Heart right ventricle (tissue), 16 donors: ENCODE results near the gene NELFB. TPM values are rescaled to one million over a fixed set of nuclear protein-coding genes. Genes with fewer than 3 reads are reported as not detected.

Experiments used
- ATAC-seq, 8 donors: fragments of 200-7000 bp; cut with Tn5 transposase; one replicate each; pipeline ENCODE4 v1.9.1; 2020; ENCODE audit warnings: mild to moderate bottlenecking in 8 of 8, moderate library complexity in 8 of 8, moderate number of reproducible peaks in 1 of 8
- DNase-seq, 2 donors: peaks; one replicate each; pipeline ENCODE4 v3.0.0-alpha.2; 2020
- H3K27ac ChIP-seq, 10 donors: fragments of 200-600 bp; sonication (generic) in 2 of 10; one replicate each; pipeline versions ENCODE4 v1.5.0 to v1.8.0; 2020 to 2022; ENCODE audit warnings: mild to moderate bottlenecking in 3 of 10
- H3K27me3 ChIP-seq, 7 donors: fragments of 200-600 bp; one replicate each; pipeline ENCODE4 v1.8.0; 2021 to 2022; ENCODE audit warnings: mild to moderate bottlenecking in 2 of 7
- H3K36me3 ChIP-seq, 9 donors: fragments of 200-600 bp; sonication (generic) in 1 of 9; one replicate each; pipeline versions ENCODE4 v1.5.0 to v1.8.0; 2020 to 2022; ENCODE audit warnings: mild to moderate bottlenecking in 2 of 9
- H3K4me1 ChIP-seq, 9 donors: fragments of 200-600 bp; sonication (generic) in 1 of 9; one replicate each; pipeline versions ENCODE4 v1.5.0 to v1.8.0; 2020 to 2022; ENCODE audit warnings: mild to moderate bottlenecking in 4 of 9
- H3K4me3 ChIP-seq, 10 donors: fragments of 200-600 bp; sonication (generic) in 2 of 10; one replicate each; pipeline versions ENCODE4 v1.5.0 to v1.8.0; 2020 to 2022; ENCODE audit warnings: mild to moderate bottlenecking in 7 of 10, moderate library complexity in 2 of 10
- H3K9me3 ChIP-seq, 11 donors: fragments of 200-600 bp in 10 of 11; sonication (generic) in 2 of 11; one replicate each; pipeline versions ENCODE4 v1.5.0 to v1.8.0; 2013 to 2022; ENCODE audit warnings: mild to moderate bottlenecking in 2 of 11, control low read depth in 1 of 11, moderate library complexity in 1 of 11
- WGBS, 2 donors: extraction: QIAGEN DNeasy Blood & Tissue Kit; methylation state at CpG; one replicate each; pipeline ENCODE4 v1.1.7; 2013; ENCODE audit warnings: inconsistent platforms in 1 of 2; 5-methylcytosine and 5-hydroxymethylcytosine counted together
- intact Hi-C, 10 donors: fragments of 100-400 bp; cut with DNase I; formaldehyde crosslinking; loops; one replicate each; pipeline versions ENCODE4 v1.11.1 to v1.14.2; 2022
- polyA plus RNA-seq, 2 donors: library from polyadenylated mRNA; stranded (reverse); fragments of 200-250 nt; gene quantifications; one replicate each; pipeline ENCODE4 v1.2.3, GENCODE V29; 2013
- total RNA-seq, 10 donors: library from RNA; stranded (reverse); fragmentation: NEBNext Ultra II Directional in 3 of 10; extraction: Animal tissue kit (Norgen Biotek cat#: 25700) in 3 of 10; gene quantifications; one replicate each; pipeline versions ENCODE4 v1.2.1 to v1.2.4, GENCODE V29; 2021 to 2023
- TF ChIP-seq, protein P1 (sequence below), 9 donors: fragments of 200-600 bp; sonication (generic) in 2 of 9; IDR thresholded peaks; one replicate each; pipeline versions ENCODE4 v1.5.0 to v1.8.0; 2021 to 2022; ENCODE audit warnings: antibody characterized with exemption in 9 of 9, mild to moderate bottlenecking in 5 of 9, moderate library complexity in 1 of 9
- donor health status: Arrhythmogenic right ventricular cardiomyopathy.
- donor health status: ischemic (EF 13 %, LVEDD 7.1; RV severe dilation, severe dysfunction).
- donor health status: healthy with polysubstance abuse.
- donor health status: DM: no; HTN: yes; CAD: no.
- donor health status: DM: no; HTN: no; CAD: no.
- donor health status: ischemic (EF 25% LVEDD 6.9; RV normal size, moderate dysfunction).
- donor health status: ischemic (EF 25% LVEDD 5.7; RV mildly dilated, moderate dysfunction).
- donor health status: healthy.
- donor health status: DM: yes; HTN: yes; CAD: no.
- donor health status: Ischemic cardiomyopathy.
- donor health status: ischemic (EF 35%, LVEDD 5.7; RV mildly dilated, moderate dysfunction).
- donor health status: nonischemic (EF 11% LVEDD 7.7; RV severe dilation, severe dysfunction).
- donor health status: DM: yes; HTN: yes; CAD: no.
- donor health status: PGD.
- donor health status: ischemic (EF 29% LVEDD 5.4; RV normal size, mild dysfunction).
- donor health status: nonischemic (EF 23%, LVEDD 6.1; RV moderate dilation, normal function).

Gene NELFB
- total and polyA plus RNA-seq, 12 donors = 31.5 to 52.9 (median 39.2) TPM

DNA sequence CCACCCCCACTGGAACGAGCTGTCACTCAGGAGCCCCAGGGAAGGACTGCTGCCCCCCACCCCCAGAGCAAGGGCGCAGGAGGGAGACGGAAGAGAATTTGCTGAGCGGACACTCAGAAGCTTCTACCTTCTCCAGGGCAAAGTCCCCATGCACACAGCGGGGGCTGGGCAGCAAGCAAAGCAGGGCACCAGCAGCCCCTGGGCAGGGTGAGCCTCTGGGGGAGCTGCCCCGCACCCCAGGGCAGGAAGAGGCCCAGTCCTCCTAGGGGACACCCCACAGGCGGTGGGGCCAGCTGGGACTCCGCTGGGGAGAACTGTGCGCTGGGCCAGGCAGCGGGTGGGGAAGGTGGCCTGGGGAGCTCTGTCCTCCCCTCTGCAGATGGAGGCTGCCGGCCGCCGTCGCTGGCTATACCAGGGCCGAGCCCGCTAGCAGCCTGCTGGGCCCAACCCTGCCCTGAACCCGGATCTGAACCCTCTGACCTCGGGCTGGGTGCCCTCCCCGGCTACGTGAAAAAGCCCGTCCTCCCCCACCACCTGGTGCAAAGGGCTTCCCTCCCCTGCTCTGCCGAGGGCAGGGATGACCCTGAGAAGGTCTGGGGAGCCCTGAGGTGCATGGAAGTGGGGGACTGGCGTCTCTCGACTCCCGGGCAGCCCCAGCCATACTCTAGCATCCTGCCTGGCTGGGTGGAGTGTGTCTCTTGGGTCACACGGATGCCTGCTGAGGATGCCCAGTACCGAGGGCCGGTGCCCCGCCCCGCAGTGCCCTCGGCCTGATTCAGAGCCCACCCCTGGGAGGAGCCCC is 25.0 kb upstream of the NELFB start:
- intact Hi-C loops = loop anchor here in 8 of 10 donors (2.0 to 10.0 kb wide), 7 partner anchors 38 to 445 kb away; partner anchors contain the start of genes ANAPC2 (in 1 of the 8) and SSNA1 (in 1 of the 8)
- H3K36me3 ChIP-seq = no peaks in the 10 kb centered on the region
- TF ChIP-seq, protein P1, sequence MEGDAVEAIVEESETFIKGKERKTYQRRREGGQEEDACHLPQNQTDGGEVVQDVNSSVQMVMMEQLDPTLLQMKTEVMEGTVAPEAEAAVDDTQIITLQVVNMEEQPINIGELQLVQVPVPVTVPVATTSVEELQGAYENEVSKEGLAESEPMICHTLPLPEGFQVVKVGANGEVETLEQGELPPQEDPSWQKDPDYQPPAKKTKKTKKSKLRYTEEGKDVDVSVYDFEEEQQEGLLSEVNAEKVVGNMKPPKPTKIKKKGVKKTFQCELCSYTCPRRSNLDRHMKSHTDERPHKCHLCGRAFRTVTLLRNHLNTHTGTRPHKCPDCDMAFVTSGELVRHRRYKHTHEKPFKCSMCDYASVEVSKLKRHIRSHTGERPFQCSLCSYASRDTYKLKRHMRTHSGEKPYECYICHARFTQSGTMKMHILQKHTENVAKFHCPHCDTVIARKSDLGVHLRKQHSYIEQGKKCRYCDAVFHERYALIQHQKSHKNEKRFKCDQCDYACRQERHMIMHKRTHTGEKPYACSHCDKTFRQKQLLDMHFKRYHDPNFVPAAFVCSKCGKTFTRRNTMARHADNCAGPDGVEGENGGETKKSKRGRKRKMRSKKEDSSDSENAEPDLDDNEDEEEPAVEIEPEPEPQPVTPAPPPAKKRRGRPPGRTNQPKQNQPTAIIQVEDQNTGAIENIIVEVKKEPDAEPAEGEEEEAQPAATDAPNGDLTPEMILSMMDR (IDR thresholded peaks at IDR 0.05) = no peak
- H3K27me3 ChIP-seq = peaks cover 16 to 67% (median 63%) of the 10 kb centered on the region in 7 donors
- no peaks in the 10 kb centered on the region for H3K9me3 ChIP-seq
- WGBS, 2 donors = 63 to 64% methylated on average over 25 to 31 of the region's 31 CpGs
- H3K4me1 ChIP-seq = peaks cover 0 to 7% (median 0%) of the 10 kb centered on the region in 9 donors
- H3K27ac ChIP-seq = no peak overlapping the region
- ATAC-seq (no peak), DNase-seq (no peak)
- H3K4me3 ChIP-seq = no peak overlapping the region

DNA sequence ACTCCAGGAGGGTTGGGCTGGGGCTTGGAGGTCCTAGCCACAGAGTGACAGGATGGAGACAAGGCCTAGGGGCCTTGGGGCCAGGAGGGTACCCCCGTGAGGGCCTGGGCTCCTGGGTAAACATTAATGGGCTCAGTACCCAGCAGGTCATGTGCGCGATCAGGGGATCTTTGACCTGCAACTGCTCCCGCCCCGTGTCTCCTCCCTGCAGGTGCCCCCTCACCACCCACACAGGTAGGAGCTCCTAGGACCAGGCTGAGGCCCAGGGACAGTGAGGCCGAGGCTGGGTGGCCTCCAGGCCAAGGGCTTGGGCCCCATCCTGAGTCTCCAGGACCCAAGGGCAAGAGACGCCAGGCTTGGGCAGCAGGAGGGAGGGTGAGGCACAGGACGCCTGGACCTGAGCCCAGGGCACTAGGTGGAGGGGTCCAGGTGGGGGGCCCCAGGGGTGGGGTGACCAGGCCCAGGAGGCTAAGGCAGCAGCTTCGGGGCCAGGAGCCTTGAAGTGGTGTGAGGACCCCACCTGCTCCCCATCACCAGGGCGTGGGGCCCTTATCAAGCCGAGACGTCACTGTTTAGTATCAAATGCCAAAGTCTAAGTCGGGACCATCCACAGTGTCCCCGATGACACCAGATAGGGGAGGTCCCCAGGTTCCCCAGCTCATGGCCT is 24.3 kb upstream of the NELFB start, which contains the start of gene SLC34A3:
TSS of gene SLC34A3 (plus strand) at position 197 of the 667 bp plus-strand sequence. CDS start 802 bp downstream, outside the sequence.
- ATAC-seq (no peak), DNase-seq (no peak)
- no peak within 1 kb of the TSS for H3K27ac ChIP-seq
- peaks cover 0 to 11% (median 2%) of the 10 kb centered on the region in 9 donors for H3K4me1 ChIP-seq
- peaks cover 16 to 69% (median 64%) of the 10 kb centered on the region in 7 donors for H3K27me3 ChIP-seq
- no peak within 1 kb of the TSS for H3K4me3 ChIP-seq
- H3K36me3 ChIP-seq = no peaks in the 10 kb centered on the region
- no peaks in the 10 kb centered on the region for H3K9me3 ChIP-seq
- 58 to 68% methylated on average over 14 of the region's 14 CpGs for WGBS, 2 donors
- intact Hi-C loops = loop anchor here in 1 of 10 donors (10.0 kb wide), 1 partner anchor 446 kb away; no protein-coding TSS in a partner anchor
- TF ChIP-seq, protein P1 (IDR thresholded peaks at IDR 0.05) = no peak

DNA sequence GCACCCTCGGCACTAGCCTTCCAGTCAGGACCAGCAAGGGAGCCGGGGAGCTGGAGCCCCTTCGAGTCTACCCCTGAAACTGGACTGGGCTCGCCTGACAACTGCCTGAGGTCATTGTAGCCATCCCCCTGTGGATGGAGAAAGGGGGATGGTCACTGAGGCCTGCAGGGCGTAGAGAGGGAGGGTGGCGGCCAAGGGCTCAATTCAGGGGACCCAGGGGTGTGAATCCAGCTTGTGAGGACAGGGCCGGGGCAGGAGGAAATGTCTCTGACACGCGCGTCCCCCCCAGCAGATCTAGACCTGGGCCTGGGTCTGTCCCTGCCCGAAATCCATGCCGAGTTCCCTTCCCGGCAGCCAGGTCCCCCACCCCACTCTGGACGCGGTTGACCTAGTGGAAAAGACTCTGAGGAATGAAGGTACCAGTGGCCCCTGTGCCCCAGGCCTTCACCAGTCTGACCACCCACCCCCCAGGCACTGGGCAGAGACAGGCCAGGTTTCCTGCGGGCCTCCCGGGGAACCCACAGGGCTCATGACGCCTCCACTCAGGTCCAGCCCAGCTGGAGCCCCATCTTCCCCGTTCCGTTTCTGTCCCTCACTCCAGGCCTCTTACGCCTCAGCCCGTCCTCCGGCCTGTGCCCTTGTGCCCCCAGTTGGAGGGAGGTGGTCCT is 23.6 kb upstream of the NELFB start:
- Histone ChIP-seq H3K4me1 (peaks cover 3 to 17% (median 8%) of the 10 kb centered on the region in 9 donors), H3K9me3 (no peaks in the 10 kb centered on the region), H3K4me3 (no peak overlapping the region), H3K36me3 (no peaks in the 10 kb centered on the region), H3K27ac (no peak overlapping the region), H3K27me3 (peaks cover 16 to 69% (median 64%) of the 10 kb centered on the region in 7 donors)
- WGBS, 2 donors = 79 to 83% methylated on average over 23 of the region's 23 CpGs
- ATAC-seq (no peak), DNase-seq (no peak)
- TF ChIP-seq, protein P1 (IDR thresholded peaks at IDR 0.05) = no peak
- intact Hi-C loops = loop anchor here in 1 of 10 donors (10.0 kb wide), 1 partner anchor 447 kb away; no protein-coding TSS in a partner anchor

- Histone ChIP-seq H3K27ac (no peak overlapping the region), H3K36me3 (no peaks in the 10 kb centered on the region), H3K27me3 (peaks cover 16 to 69% (median 64%) of the 10 kb centered on the region in 7 donors), H3K4me1 (peaks cover 9 to 22% (median 14%) of the 10 kb centered on the region in 9 donors), H3K4me3 (no peak overlapping the region), H3K9me3 (no peaks in the 10 kb centered on the region)
- 61 to 78% methylated on average over 10 of the region's 10 CpGs for WGBS, 2 donors
- ATAC-seq (no peak), DNase-seq (no peak)
- intact Hi-C loops = loop anchor here in 1 of 10 donors (10.0 kb wide), 1 partner anchor 447 kb away; no protein-coding TSS in a partner anchor
- TF ChIP-seq, protein P1 (IDR thresholded peaks at IDR 0.05) = no peak
These were observed 23.0 kb upstream of the NELFB start for GRCh38 chr9:137232101-137232500.
